Measurements from ENCODE around the gene CHCHD6.

DNA sequence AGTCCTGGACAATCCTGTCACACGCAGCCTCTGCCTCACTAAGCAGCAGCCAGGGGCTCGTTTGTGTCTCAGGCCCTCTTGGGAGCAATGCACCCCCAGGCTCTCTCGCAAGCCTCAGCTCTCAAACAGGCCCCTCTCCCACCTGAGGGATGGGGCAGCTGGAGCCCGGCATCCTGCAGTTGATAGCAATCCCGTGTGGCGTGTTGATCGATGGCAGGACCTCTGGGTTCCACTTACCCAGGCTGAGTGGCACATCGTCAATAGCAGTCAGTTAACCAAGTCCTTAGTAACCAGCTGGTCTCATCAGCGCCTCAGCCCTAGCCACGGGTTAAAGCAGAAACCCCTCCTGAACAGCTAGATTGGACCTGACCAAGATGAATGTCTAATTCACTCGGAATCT lies 242.4 kb downstream of the CHCHD6 start:
- no peak for TF ChIP-seq CTCF (IDR thresholded peaks at IDR 0.05)
- no peak for TF ChIP-seq POLR2A (IDR thresholded peaks at IDR 0.05)
